ENCODE measurements around the gene AKAP6.

DNA sequence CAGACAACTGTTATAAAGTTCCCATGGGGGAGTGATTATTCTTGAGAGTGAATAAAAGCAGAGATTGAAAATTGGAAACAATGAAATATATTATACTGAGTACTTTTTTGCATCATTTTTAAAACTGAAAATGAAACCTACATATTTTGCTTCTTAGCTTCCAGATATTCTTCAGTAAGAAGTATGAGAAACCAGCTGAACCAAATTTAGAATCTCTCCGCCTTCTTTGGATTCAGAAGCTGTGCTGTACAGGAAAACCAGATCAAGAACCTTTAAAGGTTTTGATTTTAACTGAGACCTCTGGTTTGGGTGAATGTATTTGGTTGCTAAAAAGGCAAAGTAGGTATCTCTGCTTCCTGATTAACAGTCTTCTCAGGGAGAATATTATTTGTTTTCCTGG lies 109.4 kb downstream of the AKAP6 start:
- TF ChIP-seq, protein P1, sequence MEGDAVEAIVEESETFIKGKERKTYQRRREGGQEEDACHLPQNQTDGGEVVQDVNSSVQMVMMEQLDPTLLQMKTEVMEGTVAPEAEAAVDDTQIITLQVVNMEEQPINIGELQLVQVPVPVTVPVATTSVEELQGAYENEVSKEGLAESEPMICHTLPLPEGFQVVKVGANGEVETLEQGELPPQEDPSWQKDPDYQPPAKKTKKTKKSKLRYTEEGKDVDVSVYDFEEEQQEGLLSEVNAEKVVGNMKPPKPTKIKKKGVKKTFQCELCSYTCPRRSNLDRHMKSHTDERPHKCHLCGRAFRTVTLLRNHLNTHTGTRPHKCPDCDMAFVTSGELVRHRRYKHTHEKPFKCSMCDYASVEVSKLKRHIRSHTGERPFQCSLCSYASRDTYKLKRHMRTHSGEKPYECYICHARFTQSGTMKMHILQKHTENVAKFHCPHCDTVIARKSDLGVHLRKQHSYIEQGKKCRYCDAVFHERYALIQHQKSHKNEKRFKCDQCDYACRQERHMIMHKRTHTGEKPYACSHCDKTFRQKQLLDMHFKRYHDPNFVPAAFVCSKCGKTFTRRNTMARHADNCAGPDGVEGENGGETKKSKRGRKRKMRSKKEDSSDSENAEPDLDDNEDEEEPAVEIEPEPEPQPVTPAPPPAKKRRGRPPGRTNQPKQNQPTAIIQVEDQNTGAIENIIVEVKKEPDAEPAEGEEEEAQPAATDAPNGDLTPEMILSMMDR (IDR thresholded peaks at IDR 0.05): no peak
- no peak for TF ChIP-seq POLR2A (IDR thresholded peaks at IDR 0.05)
